HG02885 (cell line): ENCODE data around the gene SOX2.
A peak's percentile ranks its signal among the peaks of the same experiment; 100 is the strongest.

Source experiments
- ATAC-seq: cut with Tn5 transposase; IDR thresholded peaks from one replicate; pipeline ENCODE4 v1.9.1; 2021; ENCODE audit warnings: mild to moderate bottlenecking; ENCODE audit not compliant: unreplicated experiment, poor library complexity

Gene SOX2

DNA sequence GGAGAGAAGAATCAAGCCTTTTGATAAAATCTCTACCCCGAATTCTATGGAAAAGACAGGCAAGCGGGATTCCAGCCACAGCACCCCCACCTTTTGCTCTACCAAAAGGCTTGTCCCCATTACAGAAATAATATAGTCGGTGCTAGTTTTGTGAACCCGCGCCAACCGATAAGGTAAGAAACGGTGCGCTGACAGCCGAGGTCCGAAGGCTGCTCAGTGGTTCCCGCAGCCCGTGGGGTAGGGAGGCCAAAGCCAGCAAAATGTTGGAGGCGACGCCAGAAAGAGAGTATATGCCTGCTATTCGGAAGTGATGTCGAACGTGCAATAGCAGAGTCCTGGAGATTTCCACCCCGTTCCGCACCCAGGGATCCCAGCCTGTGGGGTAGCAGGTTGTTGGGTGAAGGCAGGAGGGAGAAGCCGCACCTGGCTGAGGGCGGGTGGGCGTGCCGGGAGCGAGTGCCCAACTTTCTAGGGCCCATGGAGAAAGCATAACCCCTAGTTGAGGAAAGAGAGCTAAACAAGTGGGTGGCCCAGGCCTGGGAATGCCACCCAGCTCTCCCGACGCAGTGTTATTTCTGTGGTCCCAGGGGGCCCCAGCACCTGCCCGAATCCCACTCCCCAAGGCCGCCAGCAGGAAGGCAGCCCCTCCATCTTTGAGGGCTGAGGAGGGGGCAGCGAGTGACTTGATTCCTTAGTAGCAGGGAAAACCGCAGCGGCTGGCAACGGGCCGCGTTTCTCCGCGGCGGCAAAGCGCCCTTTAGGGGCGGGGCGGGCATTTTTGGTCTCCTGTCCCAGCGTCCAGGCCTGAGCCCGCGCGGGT lies 7.9 kb upstream of the SOX2 start:
- no peak for ATAC-seq

DNA sequence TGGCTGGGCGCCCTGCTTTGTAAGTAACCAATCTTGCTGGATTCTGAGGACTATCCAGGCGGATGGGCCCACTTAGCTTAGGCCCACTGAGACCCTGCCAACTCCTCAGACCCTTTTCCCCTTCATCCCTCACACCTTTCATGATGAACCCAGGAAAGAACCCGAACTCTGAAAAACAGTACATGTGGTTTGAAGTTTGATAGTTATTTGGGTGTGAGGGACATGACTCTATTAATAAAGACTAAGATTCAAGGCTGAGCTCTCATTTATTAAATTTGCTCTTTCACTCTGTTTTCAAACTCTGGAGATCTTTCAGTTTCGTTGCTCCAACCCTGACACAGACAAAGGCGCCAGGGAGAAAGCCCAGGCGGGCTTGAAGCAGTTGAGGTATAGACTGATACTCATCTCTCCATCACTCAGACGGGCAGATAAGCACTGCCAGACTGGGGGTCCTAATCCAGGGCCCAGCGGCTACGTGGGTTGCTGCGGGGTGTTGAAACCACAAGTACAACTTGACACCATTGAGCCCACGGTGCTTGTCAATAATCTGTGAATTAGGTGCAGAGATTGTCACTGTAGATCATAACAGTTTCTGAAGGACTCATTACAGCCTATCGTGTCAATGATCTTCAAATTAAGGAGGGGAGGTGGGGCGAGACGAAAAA lies 7.2 kb upstream of the SOX2 start:
- no peak for ATAC-seq

DNA sequence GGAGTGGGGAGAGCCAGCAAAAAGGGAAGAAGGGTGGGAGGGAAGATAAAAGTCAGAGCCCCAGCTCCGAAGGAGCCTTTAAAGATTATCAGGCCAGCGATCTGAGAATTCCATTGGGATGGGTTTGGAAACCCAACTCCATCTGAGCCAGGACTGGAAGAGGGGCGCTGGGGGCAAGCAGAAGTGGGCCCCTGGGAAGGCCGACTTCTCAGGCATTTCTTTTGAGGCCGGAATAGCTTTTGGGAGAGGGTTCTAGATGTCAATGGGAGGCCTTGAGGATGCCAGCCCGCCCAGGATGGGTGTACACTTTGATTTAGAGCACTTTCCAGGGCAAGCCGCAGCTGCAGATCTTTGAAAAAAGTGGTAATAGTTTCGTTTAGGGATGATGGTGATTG lies 6.6 kb upstream of the SOX2 start:
- ATAC-seq = no peak

DNA sequence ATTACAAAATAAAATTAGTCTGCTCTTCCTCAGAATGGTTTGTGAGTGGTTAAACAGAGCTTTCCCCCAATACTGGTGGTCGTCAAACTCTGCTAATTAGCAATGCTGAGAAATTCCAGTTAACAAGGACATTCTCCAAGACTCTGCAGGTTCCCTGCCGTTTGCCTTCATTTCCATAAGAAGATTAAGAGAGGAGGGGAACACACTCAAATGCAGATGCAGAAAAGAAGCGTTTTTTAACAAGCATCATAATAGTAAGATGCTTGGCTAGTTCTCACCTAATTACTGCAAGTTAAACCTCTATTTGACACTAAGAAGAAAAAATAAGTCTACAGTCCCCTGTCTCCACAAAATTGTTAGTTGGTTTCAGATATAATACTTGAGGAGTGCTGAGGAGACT lies 3.7 kb upstream of the SOX2 start:
- no peak for ATAC-seq

DNA sequence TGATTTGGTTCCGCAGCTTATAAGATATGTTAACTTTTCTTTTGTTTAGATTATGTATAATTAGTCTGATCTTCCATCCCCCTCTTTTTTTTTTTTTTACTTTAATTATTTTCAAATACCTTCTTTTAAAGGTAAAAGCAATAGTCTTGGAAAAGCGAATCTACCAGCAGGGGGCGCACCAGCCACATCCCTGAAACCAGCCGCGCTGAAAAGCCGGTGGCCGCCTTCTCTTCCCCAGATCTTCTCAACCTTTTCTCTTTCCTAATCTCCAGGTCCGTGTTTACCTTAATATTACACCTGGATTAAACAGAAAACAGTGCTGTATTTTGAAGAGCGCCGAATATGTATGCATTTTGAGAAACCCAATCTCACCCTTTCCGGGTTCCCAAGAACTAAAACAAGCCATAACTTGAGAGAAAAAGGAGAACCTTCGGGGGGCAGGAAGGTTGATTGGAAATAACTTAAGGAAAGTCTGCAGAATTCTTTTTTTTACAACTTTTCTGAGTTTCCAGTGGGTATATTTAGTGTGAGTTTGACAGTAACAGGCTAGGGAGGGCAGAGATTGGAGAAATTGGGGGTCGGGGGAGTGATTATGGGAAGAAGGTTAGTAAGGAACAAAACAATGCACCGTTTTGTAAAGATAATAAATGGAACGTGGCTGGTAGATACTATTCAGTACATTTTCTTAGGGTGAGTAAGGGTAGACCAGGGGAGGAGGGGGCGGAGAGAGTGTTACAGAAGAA lies 2.0 kb upstream of the SOX2 start:
- peak; percentile 62 for ATAC-seq

DNA sequence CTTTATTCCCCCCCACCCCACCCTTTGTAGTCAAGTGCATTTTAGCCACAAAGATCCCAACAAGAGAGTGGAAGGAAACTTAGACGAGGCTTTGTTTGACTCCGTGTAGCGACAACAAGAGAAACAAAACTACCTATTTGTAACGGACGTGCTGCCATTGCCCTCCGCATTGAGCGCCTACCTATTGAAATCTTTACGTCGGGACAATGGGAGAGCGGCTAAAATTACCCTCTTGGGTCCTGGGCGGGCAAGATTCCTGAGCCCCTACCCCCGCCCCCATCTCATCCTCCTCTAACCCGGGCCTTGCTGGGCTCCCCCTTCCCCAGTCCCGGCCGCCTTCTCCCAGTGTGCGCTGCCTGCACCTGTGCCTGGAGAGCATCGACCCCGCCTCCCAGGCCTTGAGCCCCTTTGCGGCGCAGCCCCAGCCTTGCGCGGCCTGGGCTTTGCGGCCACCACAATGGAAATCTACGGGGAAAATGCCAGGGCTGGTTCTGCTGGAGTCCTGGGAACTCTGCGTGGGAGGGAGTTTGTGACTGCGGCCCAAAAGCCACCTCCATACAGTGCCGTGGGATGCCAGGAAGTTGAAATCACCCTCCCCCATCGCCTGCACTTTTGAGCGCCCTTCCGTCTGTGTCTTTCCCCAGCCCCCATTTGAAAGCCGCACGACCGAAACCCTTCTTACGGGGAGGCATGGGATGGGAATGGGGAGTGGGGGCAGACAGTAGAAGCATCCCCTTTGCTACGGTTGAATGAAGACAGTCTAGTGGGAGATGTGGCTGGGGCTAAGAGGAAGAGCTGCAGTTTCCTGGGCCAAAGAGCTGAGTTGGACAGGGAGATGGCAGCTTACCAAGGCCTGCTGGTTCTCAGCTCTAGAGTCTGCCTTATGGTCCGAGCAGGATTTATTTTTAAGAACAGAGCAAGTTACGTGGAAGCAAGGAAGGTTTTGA lies 1.1 kb upstream of the SOX2 start:
- no peak for ATAC-seq

DNA sequence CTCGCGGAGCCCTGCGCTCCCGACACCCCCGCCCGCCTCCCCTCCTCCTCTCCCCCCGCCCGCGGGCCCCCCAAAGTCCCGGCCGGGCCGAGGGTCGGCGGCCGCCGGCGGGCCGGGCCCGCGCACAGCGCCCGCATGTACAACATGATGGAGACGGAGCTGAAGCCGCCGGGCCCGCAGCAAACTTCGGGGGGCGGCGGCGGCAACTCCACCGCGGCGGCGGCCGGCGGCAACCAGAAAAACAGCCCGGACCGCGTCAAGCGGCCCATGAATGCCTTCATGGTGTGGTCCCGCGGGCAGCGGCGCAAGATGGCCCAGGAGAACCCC lies 464 bp downstream of the SOX2 start:
- ATAC-seq = no peak

DNA sequence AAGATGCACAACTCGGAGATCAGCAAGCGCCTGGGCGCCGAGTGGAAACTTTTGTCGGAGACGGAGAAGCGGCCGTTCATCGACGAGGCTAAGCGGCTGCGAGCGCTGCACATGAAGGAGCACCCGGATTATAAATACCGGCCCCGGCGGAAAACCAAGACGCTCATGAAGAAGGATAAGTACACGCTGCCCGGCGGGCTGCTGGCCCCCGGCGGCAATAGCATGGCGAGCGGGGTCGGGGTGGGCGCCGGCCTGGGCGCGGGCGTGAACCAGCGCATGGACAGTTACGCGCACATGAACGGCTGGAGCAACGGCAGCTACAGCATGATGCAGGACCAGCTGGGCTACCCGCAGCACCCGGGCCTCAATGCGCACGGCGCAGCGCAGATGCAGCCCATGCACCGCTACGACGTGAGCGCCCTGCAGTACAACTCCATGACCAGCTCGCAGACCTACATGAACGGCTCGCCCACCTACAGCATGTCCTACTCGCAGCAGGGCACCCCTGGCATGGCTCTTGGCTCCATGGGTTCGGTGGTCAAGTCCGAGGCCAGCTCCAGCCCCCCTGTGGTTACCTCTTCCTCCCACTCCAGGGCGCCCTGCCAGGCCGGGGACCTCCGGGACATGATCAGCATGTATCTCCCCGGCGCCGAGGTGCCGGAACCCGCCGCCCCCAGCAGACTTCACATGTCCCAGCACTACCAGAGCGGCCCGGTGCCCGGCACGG lies 991 bp downstream of the SOX2 start:
- no peak for ATAC-seq

DNA sequence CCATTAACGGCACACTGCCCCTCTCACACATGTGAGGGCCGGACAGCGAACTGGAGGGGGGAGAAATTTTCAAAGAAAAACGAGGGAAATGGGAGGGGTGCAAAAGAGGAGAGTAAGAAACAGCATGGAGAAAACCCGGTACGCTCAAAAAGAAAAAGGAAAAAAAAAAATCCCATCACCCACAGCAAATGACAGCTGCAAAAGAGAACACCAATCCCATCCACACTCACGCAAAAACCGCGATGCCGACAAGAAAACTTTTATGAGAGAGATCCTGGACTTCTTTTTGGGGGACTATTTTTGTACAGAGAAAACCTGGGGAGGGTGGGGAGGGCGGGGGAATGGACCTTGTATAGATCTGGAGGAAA lies 1.5 kb downstream of the SOX2 start:
- no peak for ATAC-seq

DNA sequence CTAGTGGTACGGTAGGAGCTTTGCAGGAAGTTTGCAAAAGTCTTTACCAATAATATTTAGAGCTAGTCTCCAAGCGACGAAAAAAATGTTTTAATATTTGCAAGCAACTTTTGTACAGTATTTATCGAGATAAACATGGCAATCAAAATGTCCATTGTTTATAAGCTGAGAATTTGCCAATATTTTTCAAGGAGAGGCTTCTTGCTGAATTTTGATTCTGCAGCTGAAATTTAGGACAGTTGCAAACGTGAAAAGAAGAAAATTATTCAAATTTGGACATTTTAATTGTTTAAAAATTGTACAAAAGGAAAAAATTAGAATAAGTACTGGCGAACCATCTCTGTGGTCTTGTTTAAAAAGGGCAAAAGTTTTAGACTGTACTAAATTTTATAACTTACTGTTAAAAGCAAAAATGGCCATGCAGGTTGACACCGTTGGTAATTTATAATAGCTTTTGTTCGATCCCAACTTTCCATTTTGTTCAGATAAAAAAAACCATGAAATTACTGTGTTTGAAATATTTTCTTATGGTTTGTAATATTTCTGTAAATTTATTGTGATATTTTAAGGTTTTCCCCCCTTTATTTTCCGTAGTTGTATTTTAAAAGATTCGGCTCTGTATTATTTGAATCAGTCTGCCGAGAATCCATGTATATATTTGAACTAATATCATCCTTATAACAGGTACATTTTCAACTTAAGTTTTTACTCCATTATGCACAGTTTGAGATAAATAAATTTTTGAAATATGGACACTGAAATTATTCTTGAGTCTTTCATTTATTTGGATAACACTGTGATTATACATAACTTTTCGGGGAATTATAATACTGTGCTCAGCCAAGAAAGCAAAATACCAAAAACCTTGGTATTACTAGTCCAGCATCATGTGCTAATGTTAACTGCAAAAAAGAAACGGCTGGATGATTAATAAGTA lies 2.2 kb downstream of the SOX2 start:
- ATAC-seq = no peak

DNA sequence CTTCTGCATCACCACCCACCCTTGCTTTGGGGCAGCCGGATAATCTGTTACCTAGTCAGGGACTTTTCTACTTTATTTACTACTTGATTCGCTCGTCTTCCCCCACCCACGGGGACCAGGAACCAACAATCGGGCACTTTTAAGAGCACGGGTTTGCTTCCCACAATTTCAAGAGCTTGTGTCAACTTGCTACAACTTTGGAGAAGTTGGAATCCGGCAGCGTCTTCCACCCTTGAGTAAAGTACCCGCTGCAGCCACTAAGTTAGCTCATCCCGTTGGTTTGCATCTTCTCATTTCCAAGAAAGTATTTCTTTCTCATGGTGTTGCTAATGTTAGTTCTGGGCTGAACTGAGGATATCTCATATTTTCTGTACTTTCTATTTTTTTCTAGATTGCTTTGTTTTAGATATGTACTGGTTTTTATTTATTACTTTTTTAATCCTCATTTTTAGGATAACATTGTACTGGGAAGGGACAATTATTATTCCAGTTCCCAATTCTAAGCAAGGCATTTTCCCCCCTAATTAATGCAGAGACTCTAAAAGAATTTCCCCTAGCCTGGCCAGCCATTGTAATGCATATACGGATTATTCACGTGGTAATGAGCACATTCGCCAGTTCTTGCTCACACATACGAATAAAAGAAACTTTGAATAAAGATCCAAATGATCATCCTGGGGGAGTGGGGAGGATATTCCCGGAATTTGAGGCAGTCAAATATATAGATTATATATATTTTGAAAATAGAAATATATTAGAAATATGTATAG lies 4.0 kb downstream of the SOX2 start:
- no peak for ATAC-seq

DNA sequence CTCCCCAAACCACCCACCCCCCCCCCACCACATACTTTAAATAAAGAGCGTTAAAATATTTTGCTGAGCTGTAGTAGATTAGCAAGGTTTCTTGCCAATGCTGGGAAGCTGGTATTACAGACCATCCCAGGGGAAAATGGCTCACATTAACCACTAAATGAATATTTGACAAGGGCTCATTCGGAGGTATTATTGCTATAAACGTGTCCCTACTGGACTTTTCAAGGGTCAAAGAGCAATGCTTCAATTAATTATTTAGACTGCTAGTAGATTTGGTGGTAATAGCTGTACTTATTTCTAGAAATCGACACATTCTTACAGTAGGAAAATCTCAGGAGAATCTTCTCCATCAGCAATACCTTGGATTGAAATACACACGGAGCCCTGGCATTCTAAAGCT lies 5.2 kb downstream of the SOX2 start:
- ATAC-seq = no peak

DNA sequence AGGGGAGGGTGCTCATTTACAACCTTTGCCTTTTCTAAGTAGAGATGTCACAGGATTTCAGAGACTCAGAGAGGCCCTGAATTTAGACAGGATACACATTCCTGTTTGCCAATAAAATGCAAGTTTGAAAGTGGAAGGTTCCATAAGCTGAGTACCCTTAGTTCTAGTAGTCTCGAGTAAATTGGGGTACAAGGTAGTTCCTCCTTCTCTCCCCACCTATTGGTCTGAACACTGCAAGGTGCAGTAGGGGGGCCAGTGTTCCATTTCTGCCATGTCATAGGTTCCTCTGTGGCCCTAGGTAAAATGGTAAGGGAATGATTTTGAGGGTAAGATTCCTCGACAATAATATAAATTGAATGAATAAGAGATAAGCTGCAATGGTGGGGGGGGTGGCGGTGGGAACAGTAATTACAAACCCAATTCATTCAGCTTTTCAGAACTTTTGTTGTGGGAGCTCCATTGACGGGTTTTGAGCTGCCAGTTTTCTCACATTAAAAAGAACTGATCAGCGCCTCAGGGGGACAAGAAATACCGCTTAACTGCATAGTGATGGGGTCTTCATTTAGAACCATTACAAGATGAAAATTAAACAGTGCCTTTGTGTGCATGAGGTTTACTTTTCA lies 5.9 kb downstream of the SOX2 start:
- no peak for ATAC-seq

DNA sequence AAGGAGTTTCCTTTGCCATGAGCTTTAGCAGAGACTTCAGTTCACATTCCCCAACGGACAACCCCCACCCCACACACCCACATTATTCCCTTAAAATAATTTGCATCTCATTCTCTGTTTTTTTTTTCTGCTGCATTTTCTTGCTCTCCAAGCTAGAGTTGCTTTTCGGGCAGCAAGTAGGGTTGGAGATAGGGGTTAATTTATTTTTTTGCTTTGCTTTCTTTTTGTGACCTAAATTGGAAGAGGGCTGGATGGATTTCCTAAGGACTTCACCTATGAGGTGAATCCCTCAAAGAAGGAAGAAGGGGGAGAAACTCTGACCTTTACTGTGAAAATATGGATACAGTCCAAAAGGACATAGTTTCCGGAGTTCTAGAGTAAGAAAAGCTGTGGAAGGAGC lies 6.6 kb downstream of the SOX2 start:
- no peak for ATAC-seq

DNA sequence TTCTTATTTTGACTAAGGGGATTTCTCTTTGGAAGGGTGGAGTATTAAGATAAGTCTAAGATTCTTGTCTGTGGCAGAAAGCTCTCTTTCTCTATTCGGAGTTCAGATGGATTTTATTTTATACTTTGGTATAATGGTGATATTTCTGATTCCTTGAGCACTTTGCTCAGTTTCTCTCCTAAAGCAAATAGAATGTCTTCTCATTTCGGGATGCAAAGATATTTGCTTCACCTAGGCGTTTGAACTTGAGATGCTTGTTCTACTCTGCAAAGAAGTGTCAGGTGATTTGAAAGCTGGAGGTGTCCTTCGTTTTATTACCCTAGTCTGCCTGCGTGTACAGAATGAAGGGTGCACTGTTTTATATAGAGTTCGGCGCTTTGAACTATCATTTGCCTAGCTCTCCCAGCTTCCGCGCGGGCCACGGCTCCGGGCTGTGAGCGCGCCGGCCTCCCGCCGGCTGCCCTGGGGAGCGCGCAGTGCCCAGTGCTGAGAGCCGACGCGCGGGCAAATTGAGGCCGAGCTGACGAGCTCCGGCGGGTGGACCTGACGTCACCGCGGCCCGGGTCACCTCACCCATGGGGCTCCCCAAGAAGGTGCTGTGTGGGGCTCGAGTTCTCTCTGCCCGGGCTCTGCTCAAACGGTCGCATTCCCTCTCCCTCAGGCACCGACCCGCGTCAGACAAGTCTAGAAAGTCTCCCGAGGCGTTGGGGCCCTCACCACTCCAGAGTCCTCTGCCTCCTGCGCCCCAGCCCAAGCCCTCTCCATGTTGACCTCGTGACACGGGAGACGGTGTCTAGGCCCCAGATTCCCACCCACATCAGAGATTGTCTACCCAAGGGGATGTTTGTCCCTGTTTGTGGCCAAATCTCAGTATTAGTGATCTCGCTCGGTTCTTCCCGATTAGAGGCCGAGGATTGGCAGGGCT lies 7.5 kb downstream of the SOX2 start:
- no peak for ATAC-seq

DNA sequence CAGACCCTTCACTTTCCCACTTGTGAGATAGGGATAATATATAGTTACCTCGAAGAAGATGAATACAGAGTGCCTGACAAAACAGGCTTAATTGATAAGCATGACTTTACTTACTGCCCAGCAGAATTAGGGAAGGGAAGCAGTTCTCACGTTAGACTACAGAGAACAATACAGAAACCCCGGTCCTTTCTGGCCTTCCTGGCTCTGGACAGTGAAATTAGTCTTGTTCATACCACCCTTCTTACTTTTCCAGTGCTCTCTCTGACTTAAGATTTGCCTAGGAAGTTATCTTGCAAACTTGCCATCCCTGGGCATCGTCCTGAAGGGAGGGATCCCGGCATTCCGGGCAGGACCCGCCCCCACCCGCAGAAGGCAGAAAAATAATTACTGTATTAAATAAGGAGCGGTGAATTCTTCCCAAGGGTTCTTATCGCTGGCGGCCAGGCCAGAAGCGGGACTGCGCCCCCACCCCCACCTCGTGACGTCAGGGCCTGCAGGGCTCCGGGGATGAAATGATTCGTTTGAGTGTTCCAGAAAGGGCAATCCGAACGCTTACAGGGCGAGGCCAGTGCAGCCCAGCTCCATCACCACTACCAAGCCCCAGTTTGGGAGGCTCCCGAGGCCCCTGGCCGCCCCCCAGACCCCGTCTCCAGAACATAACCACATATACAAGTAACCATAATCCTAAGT lies 8.4 kb downstream of the SOX2 start:
- no peak for ATAC-seq
